ENCODE measurements around the gene HFE. TPM values are rescaled to one million over a fixed set of nuclear protein-coding genes. Genes with fewer than 3 reads are reported as not detected.

Gene HFE
- total RNA-seq, 2 donors from 2014 or later, result 3.1 to 6.4 TPM

DNA sequence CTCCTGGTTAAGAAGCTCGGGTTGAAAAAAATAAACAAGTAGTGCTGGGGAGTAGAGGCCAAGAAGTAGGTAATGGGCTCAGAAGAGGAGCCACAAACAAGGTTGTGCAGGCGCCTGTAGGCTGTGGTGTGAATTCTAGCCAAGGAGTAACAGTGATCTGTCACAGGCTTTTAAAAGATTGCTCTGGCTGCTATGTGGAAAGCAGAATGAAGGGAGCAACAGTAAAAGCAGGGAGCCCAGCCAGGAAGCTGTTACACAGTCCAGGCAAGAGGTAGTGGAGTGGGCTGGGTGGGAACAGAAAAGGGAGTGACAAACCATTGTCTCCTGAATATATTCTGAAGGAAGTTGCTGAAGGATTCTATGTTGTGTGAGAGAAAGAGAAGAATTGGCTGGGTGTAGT is 2.0 kb downstream of the HFE start:
- Histone ChIP-seq H3K4me3 (no peak overlapping the region), H3K27me3 (no peaks in the 10 kb centered on the region), H3K9me3 (no peaks in the 10 kb centered on the region), H3K27ac (peak overlapping the region; percentile 90 to 93), H3K4me1 (peaks cover 0 to 20% of the 10 kb centered on the region in 2 donors), H3K36me3 (no peaks in the 10 kb centered on the region)
- DNase-seq (ENCODE audit: low spot score), result no peak
- TF ChIP-seq, protein P1, sequence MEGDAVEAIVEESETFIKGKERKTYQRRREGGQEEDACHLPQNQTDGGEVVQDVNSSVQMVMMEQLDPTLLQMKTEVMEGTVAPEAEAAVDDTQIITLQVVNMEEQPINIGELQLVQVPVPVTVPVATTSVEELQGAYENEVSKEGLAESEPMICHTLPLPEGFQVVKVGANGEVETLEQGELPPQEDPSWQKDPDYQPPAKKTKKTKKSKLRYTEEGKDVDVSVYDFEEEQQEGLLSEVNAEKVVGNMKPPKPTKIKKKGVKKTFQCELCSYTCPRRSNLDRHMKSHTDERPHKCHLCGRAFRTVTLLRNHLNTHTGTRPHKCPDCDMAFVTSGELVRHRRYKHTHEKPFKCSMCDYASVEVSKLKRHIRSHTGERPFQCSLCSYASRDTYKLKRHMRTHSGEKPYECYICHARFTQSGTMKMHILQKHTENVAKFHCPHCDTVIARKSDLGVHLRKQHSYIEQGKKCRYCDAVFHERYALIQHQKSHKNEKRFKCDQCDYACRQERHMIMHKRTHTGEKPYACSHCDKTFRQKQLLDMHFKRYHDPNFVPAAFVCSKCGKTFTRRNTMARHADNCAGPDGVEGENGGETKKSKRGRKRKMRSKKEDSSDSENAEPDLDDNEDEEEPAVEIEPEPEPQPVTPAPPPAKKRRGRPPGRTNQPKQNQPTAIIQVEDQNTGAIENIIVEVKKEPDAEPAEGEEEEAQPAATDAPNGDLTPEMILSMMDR (IDR thresholded peaks at IDR 0.05), result no peak

DNA sequence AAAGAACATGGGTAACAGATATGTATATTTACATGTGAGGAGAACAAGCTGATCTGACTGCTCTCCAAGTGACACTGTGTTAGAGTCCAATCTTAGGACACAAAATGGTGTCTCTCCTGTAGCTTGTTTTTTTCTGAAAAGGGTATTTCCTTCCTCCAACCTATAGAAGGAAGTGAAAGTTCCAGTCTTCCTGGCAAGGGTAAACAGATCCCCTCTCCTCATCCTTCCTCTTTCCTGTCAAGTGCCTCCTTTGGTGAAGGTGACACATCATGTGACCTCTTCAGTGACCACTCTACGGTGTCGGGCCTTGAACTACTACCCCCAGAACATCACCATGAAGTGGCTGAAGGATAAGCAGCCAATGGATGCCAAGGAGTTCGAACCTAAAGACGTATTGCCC is 5.2 kb downstream of the HFE start:
- no peaks in the 10 kb centered on the region for H3K36me3 ChIP-seq
- TF ChIP-seq, protein P1 (IDR thresholded peaks at IDR 0.05), result no peak

DNA sequence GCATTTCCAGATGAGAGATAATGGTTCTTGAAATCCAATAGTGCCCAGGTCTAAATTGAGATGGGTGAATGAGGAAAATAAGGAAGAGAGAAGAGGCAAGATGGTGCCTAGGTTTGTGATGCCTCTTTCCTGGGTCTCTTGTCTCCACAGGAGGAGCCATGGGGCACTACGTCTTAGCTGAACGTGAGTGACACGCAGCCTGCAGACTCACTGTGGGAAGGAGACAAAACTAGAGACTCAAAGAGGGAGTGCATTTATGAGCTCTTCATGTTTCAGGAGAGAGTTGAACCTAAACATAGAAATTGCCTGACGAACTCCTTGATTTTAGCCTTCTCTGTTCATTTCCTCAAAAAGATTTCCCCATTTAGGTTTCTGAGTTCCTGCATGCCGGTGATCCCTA is 6.8 kb downstream of the HFE start:
- Histone ChIP-seq H3K9me3 (no peaks in the 10 kb centered on the region), H3K4me3 (no peak overlapping the region), H3K4me1 (peaks cover 0 to 7% of the 10 kb centered on the region in 2 donors), H3K36me3 (no peaks in the 10 kb centered on the region), H3K27me3 (no peaks in the 10 kb centered on the region), H3K27ac (no peak overlapping the region)
- TF ChIP-seq, protein P1 (IDR thresholded peaks at IDR 0.05), result no peak
- DNase-seq (ENCODE audit: low spot score), result no peak

More for the DNA sequence above, 5.2 kb downstream of the HFE start:
- Histone ChIP-seq H3K4me3 (no peak overlapping the region), H3K4me1 (peaks cover 0 to 20% of the 10 kb centered on the region in 2 donors), H3K27me3 (no peaks in the 10 kb centered on the region), H3K27ac (no peak overlapping the region), H3K9me3 (no peaks in the 10 kb centered on the region)
- DNase-seq (ENCODE audit: low spot score), result no peak

DNA sequence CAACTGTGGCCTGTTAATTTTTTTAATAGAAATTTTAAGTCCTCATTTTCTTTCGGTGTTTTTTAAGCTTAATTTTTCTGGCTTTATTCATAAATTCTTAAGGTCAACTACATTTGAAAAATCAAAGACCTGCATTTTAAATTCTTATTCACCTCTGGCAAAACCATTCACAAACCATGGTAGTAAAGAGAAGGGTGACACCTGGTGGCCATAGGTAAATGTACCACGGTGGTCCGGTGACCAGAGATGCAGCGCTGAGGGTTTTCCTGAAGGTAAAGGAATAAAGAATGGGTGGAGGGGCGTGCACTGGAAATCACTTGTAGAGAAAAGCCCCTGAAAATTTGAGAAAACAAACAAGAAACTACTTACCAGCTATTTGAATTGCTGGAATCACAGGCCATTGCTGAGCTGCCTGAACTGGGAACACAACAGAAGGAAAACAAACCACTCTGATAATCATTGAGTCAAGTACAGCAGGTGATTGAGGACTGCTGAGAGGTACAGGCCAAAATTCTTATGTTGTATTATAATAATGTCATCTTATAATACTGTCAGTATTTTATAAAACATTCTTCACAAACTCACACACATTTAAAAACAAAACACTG is 10.1 kb downstream of the HFE start:
- H3K4me1 ChIP-seq, result no peaks in the 10 kb centered on the region
- no peaks in the 10 kb centered on the region for H3K27me3 ChIP-seq
- H3K9me3 ChIP-seq, result no peaks in the 10 kb centered on the region
- H3K36me3 ChIP-seq, result no peaks in the 10 kb centered on the region
- DNase-seq (ENCODE audit: low spot score), result peak; percentile 68
- TF ChIP-seq, protein P1 (IDR thresholded peaks at IDR 0.05), result peak; percentile 57 to 86
- no peak overlapping the region for H3K27ac ChIP-seq
- no peak overlapping the region for H3K4me3 ChIP-seq

DNA sequence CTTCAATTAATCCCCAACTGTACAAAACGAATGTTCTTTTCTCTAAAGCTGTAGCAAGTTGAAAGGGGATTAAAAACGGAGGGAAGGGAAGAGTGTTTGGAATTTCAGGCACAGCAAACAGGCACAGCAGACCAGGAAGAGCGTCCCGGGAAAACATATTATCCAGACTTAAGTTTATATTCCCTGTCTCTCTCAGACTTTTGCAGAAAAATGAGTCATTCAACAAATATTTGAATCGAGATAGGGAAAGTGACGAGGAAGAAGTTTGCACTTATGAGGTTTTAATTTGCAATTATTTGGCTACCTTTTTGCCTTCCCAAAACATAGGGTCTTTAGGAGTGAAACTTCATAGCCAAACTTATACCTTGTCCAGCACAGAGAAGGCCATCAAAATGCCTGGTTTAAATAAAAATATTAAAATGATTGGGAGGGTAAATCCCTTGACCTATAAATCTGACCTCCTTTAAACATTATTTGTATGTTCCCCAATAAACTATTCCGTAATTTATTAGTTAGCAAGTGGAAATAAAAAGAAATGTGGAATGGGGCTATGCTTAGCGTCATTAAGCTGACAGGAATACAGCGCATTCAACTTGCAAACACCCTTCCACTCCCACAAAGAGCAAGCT is 16.0 kb downstream of the HFE start:
- no peaks in the 10 kb centered on the region for H3K27me3 ChIP-seq
- H3K27ac ChIP-seq, result peak overlapping the region; percentile 80
- no peaks in the 10 kb centered on the region for H3K9me3 ChIP-seq
- no peaks in the 10 kb centered on the region for H3K36me3 ChIP-seq
- peak overlapping the region; percentile 47 to 53 for H3K4me3 ChIP-seq
- TF ChIP-seq, protein P1 (IDR thresholded peaks at IDR 0.05), result no peak
- H3K4me1 ChIP-seq, result peaks cover 0 to 17% of the 10 kb centered on the region in 2 donors
- DNase-seq (ENCODE audit: low spot score), result no peak

Measured in right atrium auricular region (tissue), 2 donors.